Gastrocnemius medialis (tissue), 4 donors: ENCODE results near the gene MAP2K5. TPM values are rescaled to one million over a fixed set of nuclear protein-coding genes. Genes with fewer than 3 reads are reported as not detected.

Experiments
- ATAC-seq, 2 donors: fragments of 150-250 bp; one replicate each; pipeline ENCODE4 v1.9.1; 2016
- DNase-seq, 2 donors: peaks; one replicate each; pipeline ENCODE4 v3.0.0-alpha.2; 2019
- H3K27ac ChIP-seq, 4 donors: fragments of 200-600 bp; sonication (generic); 1 replicate in 1 of 4; 2 replicates in 3 of 4; pipeline ENCODE4 v1.5.1; 2016 to 2018; ENCODE audit warnings: mild to moderate bottlenecking in 2 of 4, moderate library complexity in 1 of 4
- H3K27me3 ChIP-seq, 3 donors: fragments of 200-600 bp; sonication (generic) in 2 of 3; 1 replicate in 1 of 3; 2 replicates in 2 of 3; pipeline versions ENCODE4 v1.5.1 to v1.6.0; 2016 to 2019; ENCODE audit warnings: mild to moderate bottlenecking in 1 of 3, moderate library complexity in 1 of 3
- H3K36me3 ChIP-seq, 2 donors: fragments of 200-600 bp; sonication (generic) in 1 of 2; one replicate each; pipeline ENCODE4 v1.5.1; 2017 to 2018
- H3K4me1 ChIP-seq, 2 donors: fragments of 200-600 bp; sonication (generic) in 1 of 2; one replicate each; pipeline ENCODE4 v1.5.1; 2016 to 2017; ENCODE audit warnings: mild to moderate bottlenecking in 2 of 2
- H3K4me3 ChIP-seq, 4 donors: fragments of 200-600 bp; sonication (generic) in 3 of 4; 1 replicate in 1 of 4; 2 replicates in 3 of 4; pipeline ENCODE4 v1.5.1; 2016 to 2019; ENCODE audit warnings: mild to moderate bottlenecking in 2 of 4
- H3K9me3 ChIP-seq, 3 donors: fragments of 200-600 bp; sonication (generic) in 2 of 3; 1 replicate in 1 of 3; 2 replicates in 2 of 3; pipeline ENCODE4 v1.5.1; 2016 to 2019
- CTCF ChIP-seq, 5 experiments: fragments of 450-650 bp in 3 of 5; fragments of 200-600 bp in 2 of 5; sonication (generic) in 2 of 5; IDR thresholded peaks in 4 of 5; conservative IDR thresholded peaks in 1 of 5; 1 replicate in 4 of 5; 2 replicates in 1 of 5; pipeline ENCODE4 v1.5.1; 2016 to 2019; ENCODE audit warnings: antibody characterized with exemption in 5 of 5, mild to moderate bottlenecking in 3 of 5, moderate library complexity in 3 of 5
- POLR2A ChIP-seq, 2 donors: fragments of 450-650 bp; IDR thresholded peaks; one replicate each; pipeline ENCODE4 v1.6.1; 2017; ENCODE audit warnings: antibody characterized with exemption in 2 of 2, mild to moderate bottlenecking in 2 of 2, moderate library complexity in 2 of 2
- in situ Hi-C, 4 donors: fragments of 200-750 bp; cut with MboI; loops; one replicate each; pipeline versions ENCODE4 v1.15.0 to v1.8.0; 2017; ENCODE audit warnings: low sequenced_read_pairs in 4 of 4
- intact Hi-C: fragments of 100-400 bp; cut with DNase I; formaldehyde crosslinking; loops from one replicate; pipeline ENCODE4 v1.15.1; 2023; ENCODE audit warnings: low total_unique reads
- total RNA-seq, 4 donors: library from RNA; depleted of rRNA; stranded (reverse); fragments of >200 nt; gene quantifications; one replicate each; pipeline versions ENCODE4 v1.1.0 to v1.2.3, GENCODE V29; 2016

Gene MAP2K5
- total RNA-seq, 4 donors from 2014 or later = 5.9 to 6.8 (median 6.4) TPM

GRCh38 chr15:67755264-67755663 lies 212.8 kb downstream of the MAP2K5 start:
- no peaks in the 10 kb centered on the region for H3K36me3 ChIP-seq
- H3K9me3 ChIP-seq = no peaks in the 10 kb centered on the region
- ATAC-seq (no peak), DNase-seq (no peak)
- TF ChIP-seq CTCF (IDR thresholded peaks at IDR 0.05 in 4 of 5, conservative IDR thresholded peaks at IDR 0.05 in 1 of 5) = no peak
- no peak for TF ChIP-seq POLR2A (IDR thresholded peaks at IDR 0.05)
- intact Hi-C loops = no loop called here
- no peaks in the 10 kb centered on the region for H3K27me3 ChIP-seq
- no peaks in the 10 kb centered on the region for H3K4me1 ChIP-seq
- no peak overlapping the region for H3K4me3 ChIP-seq
- in situ Hi-C loops = no loop called here
- H3K27ac ChIP-seq = no peak overlapping the region

GRCh38 chr15:67755936-67756335 lies 213.4 kb downstream of the MAP2K5 start:
- H3K36me3 ChIP-seq = no peaks in the 10 kb centered on the region
- no peaks in the 10 kb centered on the region for H3K4me1 ChIP-seq
- intact Hi-C loops = no loop called here
- no peak for DNase-seq
- no peaks in the 10 kb centered on the region for H3K9me3 ChIP-seq
- H3K4me3 ChIP-seq = no peak overlapping the region
- no peak for TF ChIP-seq CTCF (IDR thresholded peaks at IDR 0.05 in 4 of 5, conservative IDR thresholded peaks at IDR 0.05 in 1 of 5)
- no peak for TF ChIP-seq POLR2A (IDR thresholded peaks at IDR 0.05)
- H3K27me3 ChIP-seq = no peaks in the 10 kb centered on the region
- no peak overlapping the region for H3K27ac ChIP-seq
- no peak for ATAC-seq
- in situ Hi-C loops = no loop called here

GRCh38 chr15:67758619-67759300 lies 216.3 kb downstream of the MAP2K5 start:
- peaks cover 0 to 17% of the 10 kb centered on the region in 2 donors for H3K4me1 ChIP-seq
- no peaks in the 10 kb centered on the region for H3K9me3 ChIP-seq
- in situ Hi-C loops = no loop called here
- H3K27me3 ChIP-seq = no peaks in the 10 kb centered on the region
- no peaks in the 10 kb centered on the region for H3K36me3 ChIP-seq
- H3K4me3 ChIP-seq = no peak overlapping the region
- no peak for DNase-seq
- H3K27ac ChIP-seq = no peak overlapping the region
- intact Hi-C loops = no loop called here
- no peak for ATAC-seq
- TF ChIP-seq POLR2A (IDR thresholded peaks at IDR 0.05) (no peak), CTCF (IDR thresholded peaks at IDR 0.05 in 4 of 5, conservative IDR thresholded peaks at IDR 0.05 in 1 of 5) (no peak)

- ATAC-seq (no peak), DNase-seq (no peak)
- TF ChIP-seq CTCF (IDR thresholded peaks at IDR 0.05 in 4 of 5, conservative IDR thresholded peaks at IDR 0.05 in 1 of 5) (no peak), POLR2A (IDR thresholded peaks at IDR 0.05) (no peak)
- H3K27me3 ChIP-seq = no peaks in the 10 kb centered on the region
- H3K27ac ChIP-seq = no peak overlapping the region
- peaks cover 0 to 20% of the 10 kb centered on the region in 2 donors for H3K4me1 ChIP-seq
- intact Hi-C loops = no loop called here
- H3K9me3 ChIP-seq = no peaks in the 10 kb centered on the region
- in situ Hi-C loops = no loop called here
- H3K36me3 ChIP-seq = no peaks in the 10 kb centered on the region
- no peak overlapping the region for H3K4me3 ChIP-seq
Measured at GRCh38 chr15:67760901-67761300, 218.4 kb downstream of the MAP2K5 start.

GRCh38 chr15:67761343-67761742 lies 218.8 kb downstream of the MAP2K5 start:
- DNase-seq (no peak), ATAC-seq (no peak)
- H3K4me3 ChIP-seq = no peak overlapping the region
- intact Hi-C loops (no loop called here), in situ Hi-C loops (no loop called here)
- no peaks in the 10 kb centered on the region for H3K9me3 ChIP-seq
- no peaks in the 10 kb centered on the region for H3K27me3 ChIP-seq
- peaks cover 0 to 20% of the 10 kb centered on the region in 2 donors for H3K4me1 ChIP-seq
- H3K27ac ChIP-seq = no peak overlapping the region
- H3K36me3 ChIP-seq = no peaks in the 10 kb centered on the region
- TF ChIP-seq CTCF (IDR thresholded peaks at IDR 0.05 in 4 of 5, conservative IDR thresholded peaks at IDR 0.05 in 1 of 5) (no peak), POLR2A (IDR thresholded peaks at IDR 0.05) (no peak)
